SK-N-SH (cell line): ENCODE measurements around the gene PHLDB2.

ENCODE experiments used
- EP300 ChIP-seq, 2 experiments: IDR thresholded peaks; 2 replicates each; pipeline versions ENCODE4 v1.4.0 to v1.6.1; 2012; ENCODE audit warnings: borderline replicate concordance in 1 of 2, low read depth in 1 of 2, low read length in 1 of 2
- GABPA ChIP-seq: IDR thresholded peaks from 2 replicates; pipeline ENCODE4 v1.4.0; 2012; ENCODE audit warnings: low read depth, mild to moderate bottlenecking
- RAD21 ChIP-seq: IDR thresholded peaks from 2 replicates; pipeline ENCODE4 v1.6.1; 2012; ENCODE audit warnings: mild to moderate bottlenecking, low read length
- RCOR1 ChIP-seq: fragments of 150-350 bp; IDR thresholded peaks from 2 replicates; pipeline ENCODE4 v1.6.1; 2017; ENCODE audit warnings: antibody characterized with exemption, low read length
- TAF1 ChIP-seq: IDR thresholded peaks from 2 replicates; pipeline ENCODE4 v1.6.1; 2012; ENCODE audit warnings: low read depth, mild to moderate bottlenecking, low read length, moderate library complexity, borderline replicate concordance
- TF ChIP-seq, protein P1 (sequence below): fragments of 200-600 bp; sonication (generic); IDR thresholded peaks from 2 replicates; pipeline ENCODE4 v1.6.1; 2017; ENCODE audit warnings: antibody characterized with exemption, mild to moderate bottlenecking, moderate library complexity
- TF ChIP-seq, protein P2 (sequence below): IDR thresholded peaks from 2 replicates; pipeline ENCODE4 v1.4.0; 2012; ENCODE audit warnings: low read depth

GRCh38 chr3:111961461-111962164 lies 102.5 kb downstream of the PHLDB2 start:
- TF ChIP-seq, protein P1, sequence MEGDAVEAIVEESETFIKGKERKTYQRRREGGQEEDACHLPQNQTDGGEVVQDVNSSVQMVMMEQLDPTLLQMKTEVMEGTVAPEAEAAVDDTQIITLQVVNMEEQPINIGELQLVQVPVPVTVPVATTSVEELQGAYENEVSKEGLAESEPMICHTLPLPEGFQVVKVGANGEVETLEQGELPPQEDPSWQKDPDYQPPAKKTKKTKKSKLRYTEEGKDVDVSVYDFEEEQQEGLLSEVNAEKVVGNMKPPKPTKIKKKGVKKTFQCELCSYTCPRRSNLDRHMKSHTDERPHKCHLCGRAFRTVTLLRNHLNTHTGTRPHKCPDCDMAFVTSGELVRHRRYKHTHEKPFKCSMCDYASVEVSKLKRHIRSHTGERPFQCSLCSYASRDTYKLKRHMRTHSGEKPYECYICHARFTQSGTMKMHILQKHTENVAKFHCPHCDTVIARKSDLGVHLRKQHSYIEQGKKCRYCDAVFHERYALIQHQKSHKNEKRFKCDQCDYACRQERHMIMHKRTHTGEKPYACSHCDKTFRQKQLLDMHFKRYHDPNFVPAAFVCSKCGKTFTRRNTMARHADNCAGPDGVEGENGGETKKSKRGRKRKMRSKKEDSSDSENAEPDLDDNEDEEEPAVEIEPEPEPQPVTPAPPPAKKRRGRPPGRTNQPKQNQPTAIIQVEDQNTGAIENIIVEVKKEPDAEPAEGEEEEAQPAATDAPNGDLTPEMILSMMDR = no peak
- TF ChIP-seq GABPA (no peak), EP300 (IDR thresholded peaks at IDR 0.05; ENCODE audit: borderline replicate concordance in 1 of 2, low read depth in 1 of 2, low read length in 1 of 2) (0 out of 4 replicates have a peak, but pooled peaks of 1 of the 2 experiments have one; percentile 15), TAF1 (no peak), RAD21 (no peak), RCOR1 (no peak)
- TF ChIP-seq, protein P2, sequence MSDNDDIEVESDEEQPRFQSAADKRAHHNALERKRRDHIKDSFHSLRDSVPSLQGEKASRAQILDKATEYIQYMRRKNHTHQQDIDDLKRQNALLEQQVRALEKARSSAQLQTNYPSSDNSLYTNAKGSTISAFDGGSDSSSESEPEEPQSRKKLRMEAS = no peak
